IMR-90 (cell line): Measurements from ENCODE around the gene MT1X. TPM values are rescaled to one million over a fixed set of nuclear protein-coding genes. Genes with fewer than 3 reads are reported as not detected.

Experiments used
- CEBPB ChIP-seq: IDR thresholded peaks from 2 replicates; pipeline ENCODE4 v1.6.1; 2012; ENCODE audit warnings: low read depth, low read length, improper control_type of control experiment
- ELK1 ChIP-seq: fragments of 150-350 bp; IDR thresholded peaks from 2 replicates; pipeline ENCODE4 v1.6.1; 2016; ENCODE audit warnings: low read depth, mild to moderate bottlenecking, low read length, moderate library complexity, borderline replicate concordance
- FOS ChIP-seq: fragments of 150-350 bp; IDR thresholded peaks from 2 replicates; pipeline ENCODE4 v1.6.1; 2016; ENCODE audit warnings: low read depth, low read length
- MAFK ChIP-seq: IDR thresholded peaks from 2 replicates; pipeline ENCODE4 v1.6.1; 2012; ENCODE audit warnings: low read depth, low read length, improper control_type of control experiment
- MXI1 ChIP-seq: IDR thresholded peaks from 2 replicates; pipeline ENCODE4 v1.6.1; 2012; ENCODE audit warnings: low read depth, mild to moderate bottlenecking, low read length, moderate library complexity, borderline replicate concordance
- polyA plus RNA-seq, 3 experiments: library from polyadenylated mRNA; depleted of rRNA; stranded (reverse); fragments of >200 nt; gene quantifications; 2 replicates each; pipeline ENCODE4 v1.2.3, GENCODE V29; 2012; ENCODE audit warnings: low replicate concordance in 1 of 3
- total RNA-seq: library from RNA; depleted of rRNA; stranded (reverse); fragments of >200 nt; gene quantifications from 2 replicates; pipeline ENCODE4 v1.2.3, GENCODE V29; 2012

The MT1X gene
- total and polyA plus RNA-seq, 2 of the 4 experiments (the other 2 are of a cell fraction): 5.6 to 170 TPM

DNA sequence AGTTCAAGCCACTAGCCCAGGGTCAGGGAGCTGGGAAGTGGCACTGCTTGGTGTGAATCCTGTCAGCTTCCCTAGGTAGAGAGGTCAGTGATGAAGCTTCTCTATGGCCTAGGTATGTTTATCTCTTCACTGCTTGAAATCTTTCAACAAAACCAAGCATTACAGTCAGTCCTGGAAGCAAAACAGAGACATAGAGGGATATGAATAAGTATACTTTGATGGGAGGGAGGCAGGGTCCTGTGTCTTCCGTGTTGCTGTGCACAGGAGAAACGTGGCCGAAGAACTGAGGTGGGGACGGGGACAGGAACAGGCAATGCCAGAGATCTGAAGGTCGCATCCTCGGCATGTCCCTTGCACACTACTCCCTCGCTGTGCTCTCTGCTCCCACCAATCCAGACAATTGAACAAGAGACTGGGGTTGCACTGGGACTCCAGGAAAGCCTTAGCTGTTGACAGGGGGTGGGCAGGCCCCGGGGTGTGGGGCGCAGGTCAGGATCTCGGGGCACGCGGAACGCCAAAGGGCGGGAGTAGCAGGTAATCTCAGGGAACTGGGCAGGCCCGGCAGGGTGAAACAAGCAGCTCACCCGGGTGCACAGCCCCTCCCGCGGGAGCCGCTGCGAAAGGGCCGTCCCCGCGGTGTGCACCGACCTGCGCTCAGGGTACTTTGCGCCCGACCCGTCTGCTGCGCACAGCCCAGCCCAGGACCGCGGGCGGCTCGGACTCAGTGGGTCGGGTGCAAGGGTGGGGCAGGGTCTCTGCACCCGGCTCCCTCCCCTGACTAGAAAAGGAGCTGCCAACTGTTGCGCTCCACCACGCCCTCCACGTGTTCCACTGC lies 13.0 kb upstream of the MT1X start, which contains the start of gene MT1H (continued):
- TF ChIP-seq MXI1 (no peak), FOS (no peak), MAFK (no peak), CEBPB (no peak), ELK1 (no peak)
